Right ventricle myocardium superior (tissue), 1 donor: ENCODE results near the gene PHTF2. TPM values are rescaled to one million over a fixed set of nuclear protein-coding genes. Genes with fewer than 3 reads are reported as not detected.
"Not testable (repeated sequence)": the region's sequence is repeated elsewhere in the genome, so short reads cannot be mapped to it uniquely, and the experiment has no call there.

ENCODE experiments used
- ATAC-seq: fragments of 200-7000 bp; cut with Tn5 transposase; one replicate; pipeline ENCODE4 v1.9.1; 2020; ENCODE audit warnings: mild to moderate bottlenecking; ENCODE audit not compliant: poor library complexity
- DNase-seq: peaks from one replicate; pipeline ENCODE4 v3.0.0-alpha.2; 2020
- intact Hi-C: fragments of 100-400 bp; cut with DNase I; formaldehyde crosslinking; loops from one replicate; pipeline ENCODE4 v1.11.2; 2022
- total RNA-seq: library from RNA; stranded (reverse); fragmentation: NEBNext Ultra II Directional; extraction: Animal tissue kit (Norgen Biotek cat#: 25700); gene quantifications from one replicate; pipeline ENCODE4 v1.2.1, GENCODE V29; 2021
- donor health status: DM: no; HTN: yes; CAD: no; lungs with severe emphysema.

The PHTF2 gene
- total RNA-seq, 1 donor from 2014 or later = 17.6 TPM

- intact Hi-C loops = no loop called here
Measured at GRCh38 chr7:77954773-77955555, 156.4 kb downstream of the PHTF2 start.

GRCh38 chr7:77958436-77958835 is 159.9 kb downstream of the PHTF2 start:
- intact Hi-C loops = no loop called here
- DNase-seq = no peak
- no peak for ATAC-seq

More at GRCh38 chr7:77954773-77955555, 156.4 kb downstream of the PHTF2 start:
- DNase-seq = no peak
- no peak for ATAC-seq

- ATAC-seq (no peak), DNase-seq (no peak)
- intact Hi-C loops = no loop called here
Measured at GRCh38 chr7:77959080-77959479, 160.5 kb downstream of the PHTF2 start.

GRCh38 chr7:77960336-77960735 is 161.8 kb downstream of the PHTF2 start:
- no peak for DNase-seq
- ATAC-seq = no peak
- intact Hi-C loops = no loop called here

GRCh38 chr7:77967429-77967828 is 168.9 kb downstream of the PHTF2 start:
- intact Hi-C loops = no loop called here
- ATAC-seq = no peak
- DNase-seq = no peak

GRCh38 chr7:77971726-77972125 is 173.2 kb downstream of the PHTF2 start:
- no peak for DNase-seq
- no peak for ATAC-seq
- intact Hi-C loops = no loop called here

- DNase-seq = no peak
- no peak for ATAC-seq
- intact Hi-C loops = no loop called here
Measured at GRCh38 chr7:77975672-77976480, 177.3 kb downstream of the PHTF2 start.

- no peak for ATAC-seq
Measured at GRCh38 chr7:77979219-77979618, 180.6 kb downstream of the PHTF2 start.

GRCh38 chr7:77980087-77980713 is 181.6 kb downstream of the PHTF2 start:
- DNase-seq (no peak), ATAC-seq (no peak)
- intact Hi-C loops = no loop called here

More at GRCh38 chr7:77979219-77979618, 180.6 kb downstream of the PHTF2 start:
- no peak for DNase-seq
- intact Hi-C loops = no loop called here

- DNase-seq (no peak), ATAC-seq (no peak)
- intact Hi-C loops = no loop called here
Measured at GRCh38 chr7:77982926-77983550, 184.5 kb downstream of the PHTF2 start.

GRCh38 chr7:77983973-77984372 is 185.4 kb downstream of the PHTF2 start:
- DNase-seq (no peak), ATAC-seq (no peak)
- intact Hi-C loops = no loop called here

- intact Hi-C loops = no loop called here
- ATAC-seq = no peak
- no peak for DNase-seq
Measured at GRCh38 chr7:77985232-77985973, 186.8 kb downstream of the PHTF2 start.

- DNase-seq = no peak
- intact Hi-C loops = no loop called here
- no peak for ATAC-seq
Measured at GRCh38 chr7:77985974-77986339, 187.4 kb downstream of the PHTF2 start.

- no peak for ATAC-seq
- no peak for DNase-seq
- intact Hi-C loops = no loop called here
Measured at GRCh38 chr7:77989981-77990566, 191.5 kb downstream of the PHTF2 start.

GRCh38 chr7:77991656-77992055 is 193.1 kb downstream of the PHTF2 start:
- no peak for ATAC-seq
- intact Hi-C loops = no loop called here

GRCh38 chr7:77993838-77994237 is 195.3 kb downstream of the PHTF2 start:
- intact Hi-C loops = no loop called here
- no peak for DNase-seq
- no peak for ATAC-seq

More at GRCh38 chr7:77991656-77992055, 193.1 kb downstream of the PHTF2 start:
- DNase-seq = no peak

- DNase-seq = no peak
- intact Hi-C loops = no loop called here
- no peak for ATAC-seq
Measured at GRCh38 chr7:77995717-77996116, 197.1 kb downstream of the PHTF2 start.

GRCh38 chr7:77999168-77999567 is 200.6 kb downstream of the PHTF2 start:
- DNase-seq, ATAC-seq, intact Hi-C loops: not testable (repeated sequence)
